ENCODE results near the gene ASIC4. TPM values are rescaled to one million over a fixed set of nuclear protein-coding genes. Genes with fewer than 3 reads are reported as not detected.

ASIC4 gene
- total and polyA plus RNA-seq, 9 of the 15 experiments (the other 6 are each of a cell fraction or from before 2014, with no cell fraction given), result 0.07 to 19.2 (median 4.8) TPM

DNA sequence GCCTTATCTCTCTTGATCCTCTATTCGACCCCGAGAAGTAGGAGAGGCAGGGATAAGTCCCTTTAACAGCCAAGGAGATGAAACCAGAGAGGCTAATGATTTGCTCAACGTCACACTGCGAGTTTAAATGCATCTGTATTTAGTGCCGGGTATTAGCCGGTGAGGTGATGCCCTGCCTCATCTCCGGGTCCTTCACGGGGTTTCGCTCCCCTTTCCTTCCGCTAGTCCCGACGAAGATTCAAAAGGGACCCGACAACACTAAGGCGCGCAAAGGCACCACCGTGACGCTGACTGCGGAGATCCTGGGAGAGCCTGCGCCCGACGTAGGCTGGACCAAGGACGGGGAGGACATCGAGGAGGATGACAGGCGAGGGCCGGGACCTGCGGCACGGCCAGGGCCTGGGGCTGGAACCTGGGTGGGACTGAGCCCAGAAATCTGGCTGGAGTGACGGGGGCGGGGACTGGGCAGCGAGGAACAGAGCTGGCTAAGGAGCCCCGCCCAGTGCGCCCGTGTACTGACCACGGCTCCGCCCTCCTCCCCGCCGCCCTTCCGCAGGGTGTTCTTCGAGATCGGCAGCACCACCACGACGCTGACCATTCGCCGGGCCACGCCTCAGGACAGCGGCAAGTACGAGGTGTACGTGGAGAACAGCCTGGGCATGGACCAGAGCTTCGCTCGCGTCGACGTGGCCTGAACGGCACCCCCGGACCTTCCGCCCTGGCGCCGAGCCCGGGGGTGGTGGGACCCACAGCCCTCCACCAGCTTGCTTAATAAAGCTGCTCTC is 16.6 kb upstream of the ASIC4 start (continued):
- TF ChIP-seq, protein P1, sequence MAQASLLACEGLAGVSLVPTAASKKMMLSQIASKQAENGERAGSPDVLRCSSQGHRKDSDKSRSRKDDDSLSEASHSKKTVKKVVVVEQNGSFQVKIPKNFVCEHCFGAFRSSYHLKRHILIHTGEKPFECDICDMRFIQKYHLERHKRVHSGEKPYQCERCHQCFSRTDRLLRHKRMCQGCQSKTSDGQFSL (CRISPR knock-in tag; IDR thresholded peaks at IDR 0.05), result no peak
- TF ChIP-seq, protein P1 (tag; IDR thresholded peaks at IDR 0.05), result no peak
- TF ChIP-seq SAP30 (IDR thresholded peaks at IDR 0.05; ENCODE audit: borderline replicate concordance, insufficient read depth, low read depth, low read length, poor library complexity, severe bottlenecking) (peak; percentile 47), MEF2A (IDR thresholded peaks at IDR 0.05; ENCODE audit: control insufficient read depth, low read depth, low read length) (no peak), FIP1L1 (IDR thresholded peaks at IDR 0.05; ENCODE audit: low read depth, low read length, poor library complexity, severe bottlenecking) (peak; percentile 55), PHF8 (IDR thresholded peaks at IDR 0.05; ENCODE audit: borderline replicate concordance, low read length) (peak; percentile 56; the same call in 1 of the 2 replicates), ELF4 (CRISPR knock-in tag; IDR thresholded peaks at IDR 0.05) (no peak), CCNT2 (IDR thresholded peaks at IDR 0.05; ENCODE audit: borderline replicate concordance, extremely low read depth, insufficient read length, low read depth, low read length) (peak; percentile 74), ZFX (CRISPR knock-in tag; IDR thresholded peaks at IDR 0.05) (peak; percentile 60), ZBTB17 (CRISPR knock-in tag; IDR thresholded peaks at IDR 0.05) (0 out of 2 replicates have a peak, but pooled peaks have one; percentile 13), CHCHD3 (CRISPR knock-in tag; IDR thresholded peaks at IDR 0.05) (no peak)
- TF ChIP-seq, protein P2, sequence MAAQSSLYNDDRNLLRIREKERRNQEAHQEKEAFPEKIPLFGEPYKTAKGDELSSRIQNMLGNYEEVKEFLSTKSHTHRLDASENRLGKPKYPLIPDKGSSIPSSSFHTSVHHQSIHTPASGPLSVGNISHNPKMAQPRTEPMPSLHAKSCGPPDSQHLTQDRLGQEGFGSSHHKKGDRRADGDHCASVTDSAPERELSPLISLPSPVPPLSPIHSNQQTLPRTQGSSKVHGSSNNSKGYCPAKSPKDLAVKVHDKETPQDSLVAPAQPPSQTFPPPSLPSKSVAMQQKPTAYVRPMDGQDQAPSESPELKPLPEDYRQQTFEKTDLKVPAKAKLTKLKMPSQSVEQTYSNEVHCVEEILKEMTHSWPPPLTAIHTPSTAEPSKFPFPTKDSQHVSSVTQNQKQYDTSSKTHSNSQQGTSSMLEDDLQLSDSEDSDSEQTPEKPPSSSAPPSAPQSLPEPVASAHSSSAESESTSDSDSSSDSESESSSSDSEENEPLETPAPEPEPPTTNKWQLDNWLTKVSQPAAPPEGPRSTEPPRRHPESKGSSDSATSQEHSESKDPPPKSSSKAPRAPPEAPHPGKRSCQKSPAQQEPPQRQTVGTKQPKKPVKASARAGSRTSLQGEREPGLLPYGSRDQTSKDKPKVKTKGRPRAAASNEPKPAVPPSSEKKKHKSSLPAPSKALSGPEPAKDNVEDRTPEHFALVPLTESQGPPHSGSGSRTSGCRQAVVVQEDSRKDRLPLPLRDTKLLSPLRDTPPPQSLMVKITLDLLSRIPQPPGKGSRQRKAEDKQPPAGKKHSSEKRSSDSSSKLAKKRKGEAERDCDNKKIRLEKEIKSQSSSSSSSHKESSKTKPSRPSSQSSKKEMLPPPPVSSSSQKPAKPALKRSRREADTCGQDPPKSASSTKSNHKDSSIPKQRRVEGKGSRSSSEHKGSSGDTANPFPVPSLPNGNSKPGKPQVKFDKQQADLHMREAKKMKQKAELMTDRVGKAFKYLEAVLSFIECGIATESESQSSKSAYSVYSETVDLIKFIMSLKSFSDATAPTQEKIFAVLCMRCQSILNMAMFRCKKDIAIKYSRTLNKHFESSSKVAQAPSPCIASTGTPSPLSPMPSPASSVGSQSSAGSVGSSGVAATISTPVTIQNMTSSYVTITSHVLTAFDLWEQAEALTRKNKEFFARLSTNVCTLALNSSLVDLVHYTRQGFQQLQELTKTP (IDR thresholded peaks at IDR 0.05; ENCODE audit: low read depth in 1 of 2, partially characterized antibody in 2 of 2), result no peak
- TF ChIP-seq, protein P3, sequence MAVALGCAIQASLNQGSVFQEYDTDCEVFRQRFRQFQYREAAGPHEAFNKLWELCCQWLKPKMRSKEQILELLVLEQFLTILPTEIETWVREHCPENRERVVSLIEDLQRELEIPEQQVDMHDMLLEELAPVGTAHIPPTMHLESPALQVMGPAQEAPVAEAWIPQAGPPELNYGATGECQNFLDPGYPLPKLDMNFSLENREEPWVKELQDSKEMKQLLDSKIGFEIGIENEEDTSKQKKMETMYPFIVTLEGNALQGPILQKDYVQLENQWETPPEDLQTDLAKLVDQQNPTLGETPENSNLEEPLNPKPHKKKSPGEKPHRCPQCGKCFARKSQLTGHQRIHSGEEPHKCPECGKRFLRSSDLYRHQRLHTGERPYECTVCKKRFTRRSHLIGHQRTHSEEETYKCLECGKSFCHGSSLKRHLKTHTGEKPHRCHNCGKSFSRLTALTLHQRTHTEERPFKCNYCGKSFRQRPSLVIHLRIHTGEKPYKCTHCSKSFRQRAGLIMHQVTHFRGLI (CRISPR knock-in tag; IDR thresholded peaks at IDR 0.05), result no peak
- TF ChIP-seq, protein P4, sequence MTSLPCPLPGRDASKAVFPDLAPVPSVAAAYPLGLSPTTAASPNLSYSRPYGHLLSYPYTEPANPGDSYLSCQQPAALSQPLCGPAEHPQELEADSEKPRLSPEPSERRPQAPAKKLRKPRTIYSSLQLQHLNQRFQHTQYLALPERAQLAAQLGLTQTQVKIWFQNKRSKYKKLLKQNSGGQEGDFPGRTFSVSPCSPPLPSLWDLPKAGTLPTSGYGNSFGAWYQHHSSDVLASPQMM (CRISPR knock-in tag; IDR thresholded peaks at IDR 0.05), result no peak

Data from K562 (cell line).